Neural cell (in vitro differentiated cells): ENCODE results near the gene PPM1L.

Experiments used
- EP300 ChIP-seq: fragments of 450-650 bp; conservative IDR thresholded peaks from 2 replicates; pipeline ENCODE4 v1.6.1; 2014; ENCODE audit warnings: antibody characterized with exemption, mild to moderate bottlenecking, moderate library complexity; ENCODE audit not compliant: poor library complexity, severe bottlenecking
- EZH2 ChIP-seq: fragments of 200-600, 300-800 bp; shearing (Covaris generic), sonication (generic); IDR thresholded peaks from 2 replicates; pipeline ENCODE4 v1.6.1; 2014; ENCODE audit warnings: antibody characterized with exemption, low read length, borderline replicate concordance, mild to moderate bottlenecking; ENCODE audit not compliant: insufficient read depth, poor library complexity, severe bottlenecking
- MXI1 ChIP-seq: fragments of 450-650 bp; conservative IDR thresholded peaks from 2 replicates; pipeline ENCODE4 v1.6.1; 2014; ENCODE audit warnings: antibody characterized with exemption, mild to moderate bottlenecking; ENCODE audit not compliant: poor library complexity, severe bottlenecking
- POLR2AphosphoS5 ChIP-seq: IDR thresholded peaks from 2 replicates; pipeline ENCODE4 v1.6.1; 2012
- RAD21 ChIP-seq: fragments of 450-650 bp; conservative IDR thresholded peaks from 2 replicates; pipeline ENCODE4 v1.6.1; 2014; ENCODE audit warnings: antibody characterized with exemption, mild to moderate bottlenecking, moderate library complexity
- TAF1 ChIP-seq: IDR thresholded peaks from 2 replicates; pipeline ENCODE4 v1.6.1; 2012; ENCODE audit warnings: low read depth
- TF ChIP-seq, protein P1 (sequence below): fragments of 450-650 bp; IDR thresholded peaks from 2 replicates; pipeline ENCODE4 v1.5.1; 2014; ENCODE audit warnings: antibody characterized with exemption, mild to moderate bottlenecking, moderate library complexity; ENCODE audit not compliant: poor library complexity, severe bottlenecking
- TF ChIP-seq, protein P2 (sequence below): IDR thresholded peaks from 2 replicates; pipeline ENCODE4 v1.6.1; 2012; ENCODE audit warnings: borderline replicate concordance

DNA sequence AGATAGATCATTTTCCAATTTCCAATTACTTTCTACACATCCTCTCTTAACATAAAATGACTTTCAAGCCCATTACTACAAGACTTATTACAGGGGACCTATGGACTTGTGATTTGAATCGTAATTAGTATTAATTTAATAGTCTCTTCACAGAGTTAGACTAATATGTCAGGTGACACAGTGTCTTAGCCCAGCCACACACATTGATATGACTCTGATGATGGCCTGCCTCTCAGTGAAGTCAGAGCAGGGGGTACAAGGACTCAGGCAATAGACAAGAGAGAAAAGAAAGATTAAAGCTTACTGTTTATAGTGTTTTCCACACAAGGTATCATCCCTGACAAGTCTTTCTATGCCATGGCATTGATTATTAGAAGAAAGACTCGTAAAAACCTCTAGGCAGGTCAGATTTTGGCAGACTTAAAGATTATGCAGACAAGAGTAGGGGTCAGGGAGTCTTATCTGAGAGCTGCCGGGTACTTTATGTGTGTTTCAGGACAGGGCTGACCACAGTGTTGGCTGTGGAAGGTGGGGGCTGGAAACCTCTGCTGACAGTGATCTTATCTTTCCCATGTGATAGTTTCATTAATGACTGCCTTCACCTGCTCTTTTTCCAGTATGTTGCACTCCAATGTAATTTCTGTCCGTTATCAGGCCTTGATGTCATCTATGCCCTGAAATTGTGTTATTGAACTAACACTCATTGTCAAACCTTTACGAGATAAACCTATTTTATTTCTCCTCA, 299.0 kb downstream of the PPM1L start:
- TF ChIP-seq, protein P1, sequence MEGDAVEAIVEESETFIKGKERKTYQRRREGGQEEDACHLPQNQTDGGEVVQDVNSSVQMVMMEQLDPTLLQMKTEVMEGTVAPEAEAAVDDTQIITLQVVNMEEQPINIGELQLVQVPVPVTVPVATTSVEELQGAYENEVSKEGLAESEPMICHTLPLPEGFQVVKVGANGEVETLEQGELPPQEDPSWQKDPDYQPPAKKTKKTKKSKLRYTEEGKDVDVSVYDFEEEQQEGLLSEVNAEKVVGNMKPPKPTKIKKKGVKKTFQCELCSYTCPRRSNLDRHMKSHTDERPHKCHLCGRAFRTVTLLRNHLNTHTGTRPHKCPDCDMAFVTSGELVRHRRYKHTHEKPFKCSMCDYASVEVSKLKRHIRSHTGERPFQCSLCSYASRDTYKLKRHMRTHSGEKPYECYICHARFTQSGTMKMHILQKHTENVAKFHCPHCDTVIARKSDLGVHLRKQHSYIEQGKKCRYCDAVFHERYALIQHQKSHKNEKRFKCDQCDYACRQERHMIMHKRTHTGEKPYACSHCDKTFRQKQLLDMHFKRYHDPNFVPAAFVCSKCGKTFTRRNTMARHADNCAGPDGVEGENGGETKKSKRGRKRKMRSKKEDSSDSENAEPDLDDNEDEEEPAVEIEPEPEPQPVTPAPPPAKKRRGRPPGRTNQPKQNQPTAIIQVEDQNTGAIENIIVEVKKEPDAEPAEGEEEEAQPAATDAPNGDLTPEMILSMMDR, result no peak
- no peak for TF ChIP-seq POLR2AphosphoS5
- TF ChIP-seq, protein P2, sequence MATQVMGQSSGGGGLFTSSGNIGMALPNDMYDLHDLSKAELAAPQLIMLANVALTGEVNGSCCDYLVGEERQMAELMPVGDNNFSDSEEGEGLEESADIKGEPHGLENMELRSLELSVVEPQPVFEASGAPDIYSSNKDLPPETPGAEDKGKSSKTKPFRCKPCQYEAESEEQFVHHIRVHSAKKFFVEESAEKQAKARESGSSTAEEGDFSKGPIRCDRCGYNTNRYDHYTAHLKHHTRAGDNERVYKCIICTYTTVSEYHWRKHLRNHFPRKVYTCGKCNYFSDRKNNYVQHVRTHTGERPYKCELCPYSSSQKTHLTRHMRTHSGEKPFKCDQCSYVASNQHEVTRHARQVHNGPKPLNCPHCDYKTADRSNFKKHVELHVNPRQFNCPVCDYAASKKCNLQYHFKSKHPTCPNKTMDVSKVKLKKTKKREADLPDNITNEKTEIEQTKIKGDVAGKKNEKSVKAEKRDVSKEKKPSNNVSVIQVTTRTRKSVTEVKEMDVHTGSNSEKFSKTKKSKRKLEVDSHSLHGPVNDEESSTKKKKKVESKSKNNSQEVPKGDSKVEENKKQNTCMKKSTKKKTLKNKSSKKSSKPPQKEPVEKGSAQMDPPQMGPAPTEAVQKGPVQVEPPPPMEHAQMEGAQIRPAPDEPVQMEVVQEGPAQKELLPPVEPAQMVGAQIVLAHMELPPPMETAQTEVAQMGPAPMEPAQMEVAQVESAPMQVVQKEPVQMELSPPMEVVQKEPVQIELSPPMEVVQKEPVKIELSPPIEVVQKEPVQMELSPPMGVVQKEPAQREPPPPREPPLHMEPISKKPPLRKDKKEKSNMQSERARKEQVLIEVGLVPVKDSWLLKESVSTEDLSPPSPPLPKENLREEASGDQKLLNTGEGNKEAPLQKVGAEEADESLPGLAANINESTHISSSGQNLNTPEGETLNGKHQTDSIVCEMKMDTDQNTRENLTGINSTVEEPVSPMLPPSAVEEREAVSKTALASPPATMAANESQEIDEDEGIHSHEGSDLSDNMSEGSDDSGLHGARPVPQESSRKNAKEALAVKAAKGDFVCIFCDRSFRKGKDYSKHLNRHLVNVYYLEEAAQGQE, result no peak
- no peak for TF ChIP-seq EZH2
- no peak for TF ChIP-seq RAD21
- TF ChIP-seq EP300, result no peak
- no peak for TF ChIP-seq MXI1
- TF ChIP-seq TAF1, result no peak
